HEK293 (cell line): Measurements from ENCODE around the gene FOXP3.

ENCODE experiments used
- CTCF ChIA-PET: fragments of 350-600 bp; formaldehyde crosslinking; extraction: SDS; loops from one replicate; lab custom pipeline; 2021; ENCODE audit warnings: antibody characterized with exemption; lab: Yijun Ruan, JAX
- POLR2A ChIA-PET: fragments of 300-600 bp; formaldehyde crosslinking; extraction: SDS; loops from one replicate; lab custom pipeline; 2020; ENCODE audit warnings: antibody characterized with exemption, inconsistent platforms; lab: Yijun Ruan, JAX
- H3K27ac ChIP-seq: fragments of 200-500 bp; sonication (Bioruptor generic); 2 replicates; pipeline ENCODE4 v1.5.1; 2014; ENCODE audit warnings: low read depth, low read length, control low read depth, inconsistent platforms; ENCODE audit errors: extremely low read depth
- H3K36me3 ChIP-seq, 2 experiments: fragments of 200-500 bp in 1 of 2; sonication (Bioruptor generic) in 1 of 2; 1 replicate in 1 of 2; 2 replicates in 1 of 2; pipeline ENCODE4 v1.5.1; 2014 to 2017; ENCODE audit warnings: inconsistent platforms in 2 of 2, low read length in 2 of 2; ENCODE audit not compliant: control insufficient read depth in 2 of 2, insufficient read depth in 1 of 2
- H3K4me1 ChIP-seq: fragments of 200-500 bp; sonication (Bioruptor generic); 2 replicates; pipeline ENCODE4 v1.5.1; 2014; ENCODE audit warnings: mild to moderate bottlenecking, low read length, inconsistent platforms; ENCODE audit not compliant: control insufficient read depth, insufficient read depth
- H3K4me3 ChIP-seq: 2 replicates; pipeline ENCODE4 v1.5.1; 2011; ENCODE audit warnings: low read depth, mild to moderate bottlenecking, control low read depth, low read length, moderate library complexity
- H3K9me3 ChIP-seq: fragments of 200-500 bp; sonication (Bioruptor generic); 2 replicates; pipeline ENCODE4 v1.5.1; 2014; ENCODE audit warnings: low read depth, low read length, inconsistent platforms; ENCODE audit not compliant: control insufficient read depth, insufficient read depth
- EGR2 ChIP-seq: fragments of 450-650 bp; formaldehyde crosslinking; IDR thresholded peaks from 2 replicates; pipeline ENCODE4 v1.5.1; 2016; ENCODE audit warnings: low read depth, missing biosample characterization, missing genetic modification characterization
- MYNN ChIP-seq: fragments of 450-650 bp; formaldehyde crosslinking; IDR thresholded peaks from 2 replicates; pipeline ENCODE4 v1.5.1; 2016; ENCODE audit warnings: missing biosample characterization, missing genetic modification characterization, borderline replicate concordance
- PRDM10 ChIP-seq: fragments of 450-650 bp; formaldehyde crosslinking; IDR thresholded peaks from 2 replicates; pipeline ENCODE4 v1.5.1; 2016; ENCODE audit warnings: missing biosample characterization, missing genetic modification characterization
- SETDB1 ChIP-seq: IDR thresholded peaks from one replicate; pipeline ENCODE4 v1.6.1; 2017; ENCODE audit warnings: mild to moderate bottlenecking, low read length, moderate library complexity, mixed read lengths; ENCODE audit not compliant: insufficient read length
- SP7 ChIP-seq: fragments of 450-650 bp; formaldehyde crosslinking; IDR thresholded peaks from 2 replicates; pipeline ENCODE4 v1.5.1; 2016; ENCODE audit warnings: missing biosample characterization, missing genetic modification characterization
- ZBTB17 ChIP-seq: fragments of 450-650 bp; formaldehyde crosslinking; IDR thresholded peaks from 2 replicates; pipeline ENCODE4 v1.5.1; 2016; ENCODE audit warnings: missing biosample characterization, missing genetic modification characterization
- ZBTB48 ChIP-seq: fragments of 450-650 bp; formaldehyde crosslinking; IDR thresholded peaks from 2 replicates; pipeline ENCODE4 v1.5.1; 2016; ENCODE audit warnings: missing biosample characterization, missing genetic modification characterization
- ZFP41 ChIP-seq: fragments of 450-650 bp; formaldehyde crosslinking; IDR thresholded peaks from 2 replicates; pipeline ENCODE4 v1.5.1; 2016; ENCODE audit warnings: missing biosample characterization, missing genetic modification characterization, borderline replicate concordance
- ZFP69B ChIP-seq: fragments of 450-650 bp; formaldehyde crosslinking; IDR thresholded peaks from 2 replicates; pipeline ENCODE4 v1.5.1; 2016; ENCODE audit warnings: missing biosample characterization, missing genetic modification characterization
- ZNF157 ChIP-seq: fragments of 450-650 bp; formaldehyde crosslinking; IDR thresholded peaks from 2 replicates; pipeline ENCODE4 v1.5.1; 2016; ENCODE audit warnings: missing biosample characterization, missing genetic modification characterization
- ZNF18 ChIP-seq: fragments of 450-650 bp; formaldehyde crosslinking; IDR thresholded peaks from 2 replicates; pipeline ENCODE4 v1.5.1; 2016; ENCODE audit warnings: missing biosample characterization, missing genetic modification characterization
- ZNF184 ChIP-seq: fragments of 450-650 bp; IDR thresholded peaks from 2 replicates; pipeline ENCODE4 v1.5.1; 2018; ENCODE audit warnings: missing biosample characterization, mild to moderate bottlenecking, missing genetic modification characterization
- ZNF280D ChIP-seq: fragments of 450-650 bp; formaldehyde crosslinking; IDR thresholded peaks from 2 replicates; pipeline ENCODE4 v1.5.1; 2016; ENCODE audit warnings: missing biosample characterization, missing genetic modification characterization
- ZNF423 ChIP-seq: fragments of 450-650 bp; formaldehyde crosslinking; IDR thresholded peaks from 2 replicates; pipeline ENCODE4 v1.5.1; 2016; ENCODE audit warnings: missing biosample characterization, missing genetic modification characterization
- ZNF521 ChIP-seq: fragments of 450-650 bp; formaldehyde crosslinking; IDR thresholded peaks from 2 replicates; pipeline ENCODE4 v1.5.1; 2017; ENCODE audit warnings: missing biosample characterization, mild to moderate bottlenecking, missing genetic modification characterization
- ZNF580 ChIP-seq: fragments of 450-650 bp; formaldehyde crosslinking; IDR thresholded peaks from 2 replicates; pipeline ENCODE4 v1.5.1; 2016; ENCODE audit warnings: missing biosample characterization, missing genetic modification characterization
- ZNF610 ChIP-seq: fragments of 450-650 bp; formaldehyde crosslinking; IDR thresholded peaks from 2 replicates; pipeline ENCODE4 v1.5.1; 2016; ENCODE audit warnings: missing biosample characterization, missing genetic modification characterization, borderline replicate concordance
- ZNF704 ChIP-seq: fragments of 450-650 bp; formaldehyde crosslinking; IDR thresholded peaks from 2 replicates; pipeline ENCODE4 v1.5.1; 2016; ENCODE audit warnings: missing biosample characterization, missing genetic modification characterization
- ZNF768 ChIP-seq: fragments of 450-650 bp; formaldehyde crosslinking; IDR thresholded peaks from 2 replicates; pipeline ENCODE4 v1.5.1; 2018; ENCODE audit warnings: missing biosample characterization, mild to moderate bottlenecking, missing genetic modification characterization
- ZSCAN4 ChIP-seq: fragments of 450-650 bp; formaldehyde crosslinking; IDR thresholded peaks from 2 replicates; pipeline ENCODE4 v1.5.1; 2017; ENCODE audit warnings: missing biosample characterization, missing genetic modification characterization

Gene FOXP3

GRCh38 chrX:49209434-49210251 is 54.9 kb downstream of the FOXP3 start (continued):
- TF ChIP-seq PRDM10 (tag by site-specific recombination) = 0 out of 2 replicates have a peak, but pooled peaks have one; percentile 11

GRCh38 chrX:49208399-49208798 is 56.1 kb downstream of the FOXP3 start:
- POLR2A ChIA-PET = no interaction called here
- no peaks in the 10 kb centered on the region for H3K9me3 ChIP-seq
- no peak overlapping the region for H3K27ac ChIP-seq
- TF ChIP-seq ZBTB17 (no peak), EGR2 (tag by site-specific recombination) (peak; percentile 32; the same call in 1 of the 2 replicates), ZNF184 (tag by site-specific recombination) (no peak)
- TF ChIP-seq, all 188 proteins: peak for 1
- CTCF ChIA-PET = no interaction called here
- H3K4me3 ChIP-seq = no peak overlapping the region
- H3K4me1 ChIP-seq = no peaks in the 10 kb centered on the region
- no peaks in the 10 kb centered on the region for H3K36me3 ChIP-seq

- Histone ChIP-seq H3K9me3 (no peaks in the 10 kb centered on the region), H3K36me3 (no peaks in the 10 kb centered on the region), H3K27ac (no peak overlapping the region), H3K4me1 (no peaks in the 10 kb centered on the region), H3K4me3 (no peak overlapping the region)
- no peak for TF ChIP-seq SP7 (tag by site-specific recombination)
- no peak for TF ChIP-seq ZNF704 (tag by site-specific recombination)
- no peak for TF ChIP-seq ZNF768
- TF ChIP-seq ZNF423 (tag by site-specific recombination) = no peak
- no peak for TF ChIP-seq ZFP69B
- no peak for TF ChIP-seq ZBTB48 (tag by site-specific recombination)
- TF ChIP-seq ZNF280D (tag by site-specific recombination) = no peak
- TF ChIP-seq ZSCAN4 (tag by site-specific recombination) = no peak
- no peak for TF ChIP-seq ZNF157 (tag by site-specific recombination)
- no peak for TF ChIP-seq ZNF580 (tag by site-specific recombination)
- no peak for TF ChIP-seq ZNF610 (tag by site-specific recombination)
- no peak for TF ChIP-seq ZNF521 (tag by site-specific recombination)
- TF ChIP-seq ZFP41 (tag by site-specific recombination) = no peak
- TF ChIP-seq SETDB1 = no peak
- TF ChIP-seq ZNF18 (tag by site-specific recombination) = no peak
- TF ChIP-seq MYNN (tag by site-specific recombination) = no peak
- ChIA-PET CTCF (no interaction called here), POLR2A (interaction anchor here (0.6 to 1.6 kb wide), 3 partner anchors 16 to 1978 kb away, joined by 3 to 5 read pairs (median 3); no protein-coding TSS in a partner anchor)
These were observed 58.0 kb downstream of the FOXP3 start for GRCh38 chrX:49206543-49206942.
